NCI-H2196 (cell line): ENCODE results near the gene FBXL20.
"Not testable (repeated sequence)": the region's sequence is repeated elsewhere in the genome, so short reads cannot be mapped to it uniquely, and the experiment has no call there.

Experiments
- DNase-seq: peaks from one replicate; lab custom pipeline; 2025; ENCODE audit not compliant: unreplicated experiment; lab: John Stamatoyannopoulos, UW

The FBXL20 gene

GRCh38 chr17:39261286-39261685 is 140.1 kb downstream of the FBXL20 start:
- DNase-seq: no peak

GRCh38 chr17:39252788-39253460 is 148.5 kb downstream of the FBXL20 start:
- DNase-seq: no peak

GRCh38 chr17:39251997-39252396 is 149.4 kb downstream of the FBXL20 start:
- no peak for DNase-seq

GRCh38 chr17:39250076-39250475 is 151.3 kb downstream of the FBXL20 start:
- not testable (repeated sequence) for DNase-seq

- no peak for DNase-seq
Observed at GRCh38 chr17:39246274-39246673, 155.2 kb downstream of the FBXL20 start.

- DNase-seq: peak; percentile 76
Observed at GRCh38 chr17:39244600-39245570, 156.5 kb downstream of the FBXL20 start.

- DNase-seq: no peak
Observed at GRCh38 chr17:39244016-39244599, 157.3 kb downstream of the FBXL20 start.

- DNase-seq: no peak
Observed at GRCh38 chr17:39243155-39243554, 158.3 kb downstream of the FBXL20 start.

- DNase-seq: no peak
Observed at GRCh38 chr17:39240631-39241030, 160.8 kb downstream of the FBXL20 start.

GRCh38 chr17:39239640-39240314 is 161.6 kb downstream of the FBXL20 start:
- DNase-seq: peak; percentile 55

- peak; percentile 67 for DNase-seq
Observed at GRCh38 chr17:39238311-39238972, 163.0 kb downstream of the FBXL20 start.

GRCh38 chr17:39237586-39237985 is 163.8 kb downstream of the FBXL20 start:
- no peak for DNase-seq

- DNase-seq: peak; percentile 27
Observed at GRCh38 chr17:39236981-39237441, 164.4 kb downstream of the FBXL20 start.

- no peak for DNase-seq
Observed at GRCh38 chr17:39236450-39236927, 164.9 kb downstream of the FBXL20 start.

GRCh38 chr17:39235555-39236449 is 165.6 kb downstream of the FBXL20 start:
- DNase-seq: peak; percentile 30

- DNase-seq: no peak
Observed at GRCh38 chr17:39231591-39232551, 169.6 kb downstream of the FBXL20 start.

GRCh38 chr17:39231091-39231561 is 170.3 kb downstream of the FBXL20 start:
- DNase-seq: no peak

GRCh38 chr17:39230361-39230760 is 171.1 kb downstream of the FBXL20 start:
- no peak for DNase-seq
